ENCODE data around the gene TLR1. TPM values are rescaled to one million over a fixed set of nuclear protein-coding genes. Genes with fewer than 3 reads are reported as not detected.
"Not testable (repeated sequence)": the region's sequence is repeated elsewhere in the genome, so short reads cannot be mapped to it uniquely, and the experiment has no call there.

Gene TLR1
- total RNA-seq, 1 donor from 2014 or later, result 43.0 TPM

DNA sequence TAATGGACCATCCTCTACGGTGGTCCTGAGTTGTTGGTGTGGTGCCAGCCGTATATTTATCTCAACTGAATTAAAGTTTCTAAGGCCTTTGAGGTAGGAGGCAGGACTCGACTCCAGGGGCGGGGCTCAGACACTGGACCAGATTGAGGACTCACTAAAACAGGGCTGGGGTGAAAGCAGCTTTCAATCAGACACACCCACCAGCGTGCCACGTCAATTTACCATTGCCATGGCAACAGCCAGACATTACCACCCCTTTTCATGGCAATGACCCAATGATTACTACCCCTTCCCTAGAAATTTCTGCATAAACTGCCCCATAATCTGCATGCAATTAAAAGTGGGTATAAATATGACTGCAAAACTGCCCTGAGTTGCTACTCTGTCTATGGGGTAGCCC, 6.7 kb upstream of the TLR1 start:
- peaks cover 48% of the 10 kb centered on the region for H3K4me1 Mint-ChIP-seq
- POLR2A ChIA-PET, result interaction anchor here (0.8 kb wide), 1 partner anchor 31 kb away, joined by 4 read pairs; no protein-coding TSS in a partner anchor
- no peaks in the 10 kb centered on the region for H3K27me3 Mint-ChIP-seq
- peaks cover 6% of the 10 kb centered on the region for H3K9me3 Mint-ChIP-seq
- no peak for TF ChIP-seq CTCF (IDR thresholded peaks at IDR 0.05)
- no peak for ATAC-seq (ENCODE audit: low read depth)
- no peak for DNase-seq
- intact Hi-C loops (cut with micrococcal nuclease), result no loop called here
- H3K36me3 Mint-ChIP-seq (ENCODE audit: low read depth), result peaks cover 49% of the 10 kb centered on the region
- H3K27ac Mint-ChIP-seq, result peak overlapping the region; percentile 24
- CTCF ChIA-PET, result interaction anchor here (1.8 kb wide), 1 partner anchor 50 kb away, joined by 6 read pairs; no protein-coding TSS in a partner anchor
- H3K4me3 Mint-ChIP-seq, result no peak overlapping the region

GRCh38 chr4:38807462-38807861, 2.9 kb upstream of the TLR1 start:
- Mint-ChIP-seq H3K36me3 (ENCODE audit: low read depth) (peaks cover 45% of the 10 kb centered on the region), H3K4me1 (peaks cover 55% of the 10 kb centered on the region)
- DNase-seq; POLR2A ChIA-PET; H3K9me3 Mint-ChIP-seq; H3K4me3 Mint-ChIP-seq; ATAC-seq (ENCODE audit: low read depth); H3K27me3 Mint-ChIP-seq; H3K27ac Mint-ChIP-seq: not testable (repeated sequence)
- CTCF ChIA-PET, result interaction anchor here (0.6 kb wide), 1 partner anchor 299 kb away, joined by 3 read pairs; no protein-coding TSS in a partner anchor
- intact Hi-C loops (cut with micrococcal nuclease), result loop anchor here (10.0 kb wide), 1 partner anchor 1387 kb away; the partner anchor contains the start of gene RHOH

GRCh38 chr4:38806251-38806650, 1.7 kb upstream of the TLR1 start:
- H3K4me3 Mint-ChIP-seq, result peak overlapping the region; percentile 86
- ChIA-PET CTCF (interaction anchor here (1.2 to 4.8 kb wide), 3 partner anchors 24 to 241 kb away, joined by 4 to 84 read pairs (median 79); partner anchors contain the start of gene TLR10), POLR2A (interaction anchor here (1.0 to 5.1 kb wide), 7 partner anchors 9 to 238 kb away, joined by 3 to 140 read pairs (median 46); partner anchors contain the start of genes TLR10 and TLR6)
- H3K9me3 Mint-ChIP-seq; ATAC-seq (ENCODE audit: low read depth); DNase-seq; H3K27me3 Mint-ChIP-seq: not testable (repeated sequence)
- H3K36me3 Mint-ChIP-seq (ENCODE audit: low read depth), result peaks cover 46% of the 10 kb centered on the region
- H3K27ac Mint-ChIP-seq, result peak overlapping the region; percentile 93
- intact Hi-C loops (cut with micrococcal nuclease), result loop anchor here (10.0 kb wide), 1 partner anchor 1389 kb away; the partner anchor contains the start of gene RHOH
- peaks cover 62% of the 10 kb centered on the region for H3K4me1 Mint-ChIP-seq

DNA sequence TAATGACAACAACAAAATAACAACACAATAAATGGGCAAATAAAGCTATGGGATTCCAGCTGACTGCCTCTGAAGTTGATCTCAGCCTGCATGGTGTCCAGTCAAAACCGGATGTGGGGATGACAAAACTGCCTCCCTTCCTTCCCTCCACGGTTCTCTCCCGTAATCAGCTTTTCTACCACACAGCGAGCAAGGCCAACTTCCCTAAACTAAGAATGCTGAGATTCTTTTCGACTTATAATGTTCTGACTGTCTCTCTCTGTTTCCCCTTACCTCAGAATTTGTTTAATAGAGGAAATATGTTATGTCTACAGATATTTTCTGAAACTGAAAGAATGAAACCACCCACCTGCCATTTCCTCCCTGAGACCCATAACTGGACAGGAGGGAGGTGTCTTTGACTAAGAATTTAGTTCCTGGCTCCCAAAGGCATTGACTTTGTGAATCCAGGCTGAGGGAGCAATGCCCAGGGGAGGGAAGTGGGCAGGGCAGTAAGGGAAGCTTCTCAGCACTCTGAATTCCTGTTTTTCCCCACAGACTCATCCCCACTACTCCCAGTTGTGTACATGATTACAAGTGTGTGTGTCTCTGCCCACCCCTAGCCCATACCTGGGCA, 1.0 kb upstream of the TLR1 start:
- intact Hi-C loops (cut with micrococcal nuclease), result loop anchor here (1.0 to 10.0 kb wide), 8 partner anchors 11 to 1389 kb away; partner anchors contain the start of genes KLF3, RHOH, TLR6 and TMEM156
- POLR2A ChIA-PET, result interaction anchor here (0.5 to 5.1 kb wide), 15 partner anchors 9 to 240 kb away, joined by 3 to 140 read pairs (median 7); partner anchors contain the start of genes TLR10 and TLR6
- DNase-seq, result no peak
- Mint-ChIP-seq H3K27ac (peak overlapping the region; percentile 93), H3K36me3 (ENCODE audit: low read depth) (peaks cover 47% of the 10 kb centered on the region), H3K4me1 (peaks cover 67% of the 10 kb centered on the region), H3K27me3 (no peaks in the 10 kb centered on the region), H3K4me3 (peak overlapping the region; percentile 86), H3K9me3 (peaks cover 6% of the 10 kb centered on the region)
- CTCF ChIA-PET, result interaction anchor here (0.6 to 4.8 kb wide), 11 partner anchors 12 to 626 kb away, joined by 3 to 84 read pairs (median 4); partner anchors contain the start of gene TLR10
- TF ChIP-seq CTCF (IDR thresholded peaks at IDR 0.05), result no peak
- ATAC-seq (ENCODE audit: low read depth), result peak; percentile 72

DNA sequence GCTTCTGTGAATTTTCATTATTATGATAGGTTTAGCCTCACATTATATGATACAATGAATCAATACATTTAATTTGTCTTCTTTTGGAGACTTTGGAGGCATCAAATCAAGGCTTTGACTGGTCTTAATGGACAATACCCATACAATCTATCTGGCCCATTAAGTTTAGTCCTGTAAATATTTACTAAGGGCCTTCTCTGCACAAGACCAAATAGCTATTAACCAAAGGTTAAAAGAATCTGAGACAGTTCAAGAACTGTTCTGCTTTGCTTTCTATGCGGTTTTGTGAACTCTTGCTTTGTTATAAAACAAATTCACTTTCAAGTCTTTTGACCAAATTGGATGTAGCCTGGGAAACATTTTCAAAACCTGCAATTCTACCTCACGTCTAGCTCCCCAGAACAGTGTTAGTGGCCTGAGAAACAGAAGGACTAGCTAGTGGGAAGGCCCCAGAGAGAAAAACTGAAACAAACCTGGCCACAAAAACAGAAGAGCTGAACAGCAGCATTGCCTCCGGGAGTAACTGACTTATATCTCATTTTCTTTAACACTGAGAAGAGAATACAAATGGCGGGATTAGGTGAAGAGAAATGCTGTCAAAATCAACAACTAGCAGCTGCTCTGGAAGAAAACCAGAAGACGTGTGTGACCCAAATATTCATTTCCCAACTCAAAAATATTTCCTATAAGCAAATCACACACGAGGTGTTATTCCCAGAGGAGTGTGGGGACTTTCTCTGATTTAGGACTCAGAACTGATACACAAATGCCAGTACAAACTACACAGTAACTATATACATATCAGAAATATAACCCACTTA, 548 bp downstream of the TLR1 start:
- peaks cover 17% of the 10 kb centered on the region for H3K9me3 Mint-ChIP-seq
- H3K4me3 Mint-ChIP-seq, result peak overlapping the region; percentile 86
- DNase-seq (no peak), ATAC-seq (ENCODE audit: low read depth) (peak; percentile 47)
- H3K27ac Mint-ChIP-seq, result peak overlapping the region; percentile 93
- H3K36me3 Mint-ChIP-seq (ENCODE audit: low read depth), result peaks cover 54% of the 10 kb centered on the region
- intact Hi-C loops (cut with micrococcal nuclease), result loop anchor here (1.0 to 10.0 kb wide), 7 partner anchors 8 to 1391 kb away; partner anchors contain the start of genes KLF3, RHOH and TLR10
- TF ChIP-seq CTCF (IDR thresholded peaks at IDR 0.05), result no peak
- no peaks in the 10 kb centered on the region for H3K27me3 Mint-ChIP-seq
- H3K4me1 Mint-ChIP-seq, result peaks cover 67% of the 10 kb centered on the region
- POLR2A ChIA-PET, result interaction anchor here (0.8 to 5.1 kb wide), 15 partner anchors 10 to 655 kb away, joined by 3 to 140 read pairs (median 13); partner anchors contain the start of genes LIAS, RPL9, TLR10 and TLR6
- CTCF ChIA-PET, result interaction anchor here (0.8 to 4.8 kb wide), 11 partner anchors 9 to 138 kb away, joined by 3 to 84 read pairs (median 12); partner anchors contain the start of genes TLR10 and TLR6

All from activated B cell treated with CpG ODN at 0.5 μM for 24 hours (primary cell).